B cell (primary cell): ENCODE data around the gene CMTM8. TPM values are rescaled to one million over a fixed set of nuclear protein-coding genes. Genes with fewer than 3 reads are reported as not detected.

Experiments used
- ATAC-seq: fragments of 200-7000 bp; cut with Tn5 transposase; one replicate; pipeline ENCODE4 v1.10.0; 2021; ENCODE audit warnings: low read depth, mild to moderate bottlenecking, moderate number of reproducible peaks, moderate library complexity
- CTCF ChIA-PET: fragments of 350-600 bp; sonication (Branson Sonifier 250); formaldehyde crosslinking; loops from one replicate; lab custom pipeline; 2021; ENCODE audit warnings: antibody characterized with exemption, inconsistent platforms; lab: Charles Lee
- POLR2A ChIA-PET: fragments of 350-600 bp; sonication (Branson Sonifier 250); formaldehyde crosslinking; loops from one replicate; lab custom pipeline; 2021; ENCODE audit warnings: antibody characterized with exemption; lab: Charles Lee
- DNase-seq: peaks from one replicate; pipeline ENCODE4 v3.0.0; 2013
- H2AFZ ChIP-seq: 2 replicates; pipeline ENCODE4 v1.6.1; 2012; ENCODE audit warnings: mild to moderate bottlenecking, low read depth, low read length; ENCODE audit not compliant: insufficient read depth, poor library complexity, severe bottlenecking
- H3K27ac ChIP-seq, 2 donors: 1 replicate in 1 of 2; 2 replicates in 1 of 2; pipeline ENCODE4 v1.5.1; 2012 to 2013; ENCODE audit warnings: low read length in 2 of 2, mild to moderate bottlenecking in 2 of 2, moderate library complexity in 1 of 2
- H3K27me3 ChIP-seq, 4 experiments: fragments of 200-600 bp in 1 of 4; sonication (generic) in 1 of 4; replicated peaks in 1 of 4; 1 replicate in 2 of 4; 2 replicates in 2 of 4; pipeline versions ENCODE4 v1.6.1 to v1.7.0; 2013 to 2016; ENCODE audit warnings: low read length in 3 of 4, mild to moderate bottlenecking in 2 of 4, mixed read lengths in 1 of 4, moderate library complexity in 1 of 4; ENCODE audit not compliant: insufficient read depth in 4 of 4, control insufficient read depth in 3 of 4; ENCODE audit errors: control extremely low read depth in 1 of 4
- H3K36me3 ChIP-seq, 2 experiments: replicated peaks in 1 of 2; 1 replicate in 1 of 2; 2 replicates in 1 of 2; pipeline versions ENCODE4 v1.6.1 to v1.7.1; 2013; ENCODE audit warnings: low read length in 1 of 2; ENCODE audit not compliant: insufficient read depth in 2 of 2, control insufficient read depth in 1 of 2; ENCODE audit errors: control extremely low read depth in 1 of 2, extremely low read depth in 1 of 2
- H3K4me1 ChIP-seq, 2 donors: fragments of 200-600 bp in 1 of 2; sonication (generic) in 1 of 2; 1 replicate in 1 of 2; 2 replicates in 1 of 2; pipeline versions ENCODE4 v1.5.1 to v1.6.1; 2013 to 2017; ENCODE audit warnings: low read length in 2 of 2; ENCODE audit not compliant: control insufficient read depth in 2 of 2, insufficient read depth in 2 of 2
- H3K4me2 ChIP-seq: replicated peaks from 2 replicates; pipeline ENCODE3; 2012; ENCODE audit warnings: mild to moderate bottlenecking, low read depth, low read length; ENCODE audit not compliant: poor library complexity, severe bottlenecking
- H3K4me3 ChIP-seq, 5 experiments: fragments of 200-600 bp in 1 of 5; sonication (generic) in 1 of 5; 1 replicate in 3 of 5; 2 replicates in 2 of 5; pipeline versions ENCODE4 v1.5.1 to v1.7.0; 2011 to 2016; ENCODE audit warnings: low read length in 4 of 5, mild to moderate bottlenecking in 4 of 5, low read depth in 2 of 5, control low read depth in 1 of 5, moderate library complexity in 1 of 5; ENCODE audit not compliant: insufficient read depth in 1 of 5; ENCODE audit errors: control extremely low read depth in 1 of 5, extremely low read depth in 1 of 5
- H3K79me2 ChIP-seq: fragments of 200-600 bp; sonication (generic); one replicate; pipeline ENCODE4 v1.6.0; 2016; ENCODE audit warnings: low read length; ENCODE audit not compliant: control insufficient read depth, insufficient read depth
- H3K9ac ChIP-seq: fragments of 200-600 bp; sonication (generic); 2 replicates; pipeline ENCODE4 v1.6.1; 2017; ENCODE audit warnings: mild to moderate bottlenecking, low read length, moderate library complexity
- H3K9me3 ChIP-seq, 3 donors: one replicate each; pipeline versions ENCODE4 v1.6.1 to v1.7.1; 2013; ENCODE audit warnings: low read length in 2 of 3; ENCODE audit not compliant: control insufficient read depth in 2 of 3, insufficient read depth in 1 of 3; ENCODE audit errors: control extremely low read depth in 1 of 3
- H4K20me1 ChIP-seq: 2 replicates; pipeline ENCODE4 v1.6.0; 2012; ENCODE audit warnings: mild to moderate bottlenecking, low read length; ENCODE audit not compliant: insufficient read depth, control insufficient read depth, poor library complexity, severe bottlenecking
- H3K27ac Mint-ChIP-seq: one replicate; pipeline ENCODE4 v1.8.0; 2021; ENCODE audit warnings: mixed read lengths
- H3K27me3 Mint-ChIP-seq: one replicate; pipeline ENCODE4 v1.8.0; 2021; ENCODE audit warnings: mixed read lengths
- H3K4me1 Mint-ChIP-seq: one replicate; pipeline ENCODE4 v1.8.0; 2021; ENCODE audit warnings: mixed read lengths
- H3K4me3 Mint-ChIP-seq: one replicate; pipeline ENCODE4 v1.8.0; 2021; ENCODE audit warnings: mixed read lengths
- H3K9me3 Mint-ChIP-seq: one replicate; pipeline ENCODE4 v1.8.0; 2022; ENCODE audit warnings: mixed read lengths; ENCODE audit not compliant: insufficient read depth
- CTCF ChIP-seq: fragments of 200-600 bp; IDR thresholded peaks from one replicate; pipeline ENCODE4 v1.8.0; 2022; ENCODE audit warnings: antibody characterized with exemption, mild to moderate bottlenecking
- EZH2 ChIP-seq: IDR thresholded peaks from 2 replicates; pipeline ENCODE4 v1.6.1; 2012; ENCODE audit warnings: borderline replicate concordance, low read depth, mild to moderate bottlenecking, moderate library complexity, low read length; ENCODE audit not compliant: insufficient read depth, poor library complexity, severe bottlenecking
- WGBS: methylation state at CpG from one replicate; pipeline ENCODE4 v1.1.5; 2013; ENCODE audit warnings: missing lambda C conversion rate; ENCODE audit not compliant: insufficient coverage; 5-methylcytosine and 5-hydroxymethylcytosine counted together
- intact Hi-C: fragments of 100-400 bp; cut with micrococcal nuclease; formaldehyde crosslinking; loops from one replicate; pipeline ENCODE4 v1.10.0; 2022
- polyA plus RNA-seq: library from polyadenylated mRNA; depleted of rRNA; stranded (reverse); fragments of >200 nt; gene quantifications from 2 replicates; pipeline ENCODE4 v1.2.3, GENCODE V29; 2012
- total RNA-seq, 2 donors: library from RNA; stranded (reverse); fragments of 120-200 nt in 1 of 2; gene quantifications; 1 replicate in 1 of 2; 2 replicates in 1 of 2; pipeline versions ENCODE4 v1.2.3 to v1.2.4, GENCODE V29; 2013 to 2022

The CMTM8 gene
- total and polyA plus RNA-seq, 2 donors (not counting 1 experiment from before 2014, with no cell fraction given), result 0.25 to 0.28 TPM

GRCh38 chr3:32229565-32229964 is 8.9 kb upstream of the CMTM8 start:
- H3K4me1 Mint-ChIP-seq, result no peaks in the 10 kb centered on the region
- peaks cover 15% of the 10 kb centered on the region for H3K27me3 Mint-ChIP-seq
- POLR2A ChIA-PET, result no interaction called here
- H3K4me1 ChIP-seq, result no peaks in the 10 kb centered on the region
- no peak overlapping the region for H3K4me3 Mint-ChIP-seq
- H4K20me1 ChIP-seq, result no peaks in the 10 kb centered on the region
- TF ChIP-seq EZH2, result no peak
- no peak for TF ChIP-seq CTCF
- no peak overlapping the region for H2AFZ ChIP-seq
- peaks cover 3% of the 10 kb centered on the region for H3K9me3 Mint-ChIP-seq
- DNase-seq (no peak), ATAC-seq (no peak)
- H3K27me3 ChIP-seq, result no peaks in the 10 kb centered on the region
- H3K9ac ChIP-seq, result no peak overlapping the region
- no peak overlapping the region for H3K27ac Mint-ChIP-seq
- H3K27ac ChIP-seq, result no peak overlapping the region
- H3K4me3 ChIP-seq, result no peak overlapping the region
- H3K4me2 ChIP-seq, result no peak overlapping the region
- no peaks in the 10 kb centered on the region for H3K79me2 ChIP-seq
- intact Hi-C loops, result no loop called here
- H3K9me3 ChIP-seq, result no peaks in the 10 kb centered on the region
- CTCF ChIA-PET, result no interaction called here
- 100% methylated on average over 2 of the region's 4 CpGs for WGBS
- H3K36me3 ChIP-seq, result no peaks in the 10 kb centered on the region

GRCh38 chr3:32236377-32236776 is 2.1 kb upstream of the CMTM8 start:
- no peak overlapping the region for H3K4me3 Mint-ChIP-seq
- intact Hi-C loops, result loop anchor here (5.0 kb wide), 2 partner anchors 51 to 59 kb away; no protein-coding TSS in a partner anchor

More at GRCh38 chr3:32236377-32236776, 2.1 kb upstream of the CMTM8 start:
- peaks cover 41% of the 10 kb centered on the region for H3K27me3 Mint-ChIP-seq
- no peaks in the 10 kb centered on the region for H3K9me3 Mint-ChIP-seq
- ChIA-PET POLR2A (no interaction called here), CTCF (no interaction called here)
- no peak overlapping the region for H2AFZ ChIP-seq
- H3K9me3 ChIP-seq, result no peaks in the 10 kb centered on the region
- no peaks in the 10 kb centered on the region for H3K79me2 ChIP-seq
- peaks cover 24% of the 10 kb centered on the region for H3K4me1 Mint-ChIP-seq
- TF ChIP-seq CTCF, result no peak
- no peak for TF ChIP-seq EZH2
- peaks cover 0 to 28% (median 11%) of the 10 kb centered on the region in 4 experiments for H3K27me3 ChIP-seq
- DNase-seq, result no peak
- H3K4me2 ChIP-seq, result no peak overlapping the region
- no peak overlapping the region for H3K9ac ChIP-seq
- no peaks in the 10 kb centered on the region for H4K20me1 ChIP-seq
- no peak for ATAC-seq
- H3K4me1 ChIP-seq, result peaks cover 17 to 22% of the 10 kb centered on the region in 2 donors
- H3K36me3 ChIP-seq, result no peaks in the 10 kb centered on the region
- no peak overlapping the region for H3K4me3 ChIP-seq
- H3K27ac ChIP-seq, result no peak overlapping the region
- no peak overlapping the region for H3K27ac Mint-ChIP-seq
